Measurements from ENCODE around the gene PAN3.

GRCh38 chr13:28320884-28321574 lies 182.7 kb downstream of the PAN3 start:
- TF ChIP-seq, protein P1, sequence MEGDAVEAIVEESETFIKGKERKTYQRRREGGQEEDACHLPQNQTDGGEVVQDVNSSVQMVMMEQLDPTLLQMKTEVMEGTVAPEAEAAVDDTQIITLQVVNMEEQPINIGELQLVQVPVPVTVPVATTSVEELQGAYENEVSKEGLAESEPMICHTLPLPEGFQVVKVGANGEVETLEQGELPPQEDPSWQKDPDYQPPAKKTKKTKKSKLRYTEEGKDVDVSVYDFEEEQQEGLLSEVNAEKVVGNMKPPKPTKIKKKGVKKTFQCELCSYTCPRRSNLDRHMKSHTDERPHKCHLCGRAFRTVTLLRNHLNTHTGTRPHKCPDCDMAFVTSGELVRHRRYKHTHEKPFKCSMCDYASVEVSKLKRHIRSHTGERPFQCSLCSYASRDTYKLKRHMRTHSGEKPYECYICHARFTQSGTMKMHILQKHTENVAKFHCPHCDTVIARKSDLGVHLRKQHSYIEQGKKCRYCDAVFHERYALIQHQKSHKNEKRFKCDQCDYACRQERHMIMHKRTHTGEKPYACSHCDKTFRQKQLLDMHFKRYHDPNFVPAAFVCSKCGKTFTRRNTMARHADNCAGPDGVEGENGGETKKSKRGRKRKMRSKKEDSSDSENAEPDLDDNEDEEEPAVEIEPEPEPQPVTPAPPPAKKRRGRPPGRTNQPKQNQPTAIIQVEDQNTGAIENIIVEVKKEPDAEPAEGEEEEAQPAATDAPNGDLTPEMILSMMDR (IDR thresholded peaks at IDR 0.05): no peak
- TF ChIP-seq POLR2A (IDR thresholded peaks at IDR 0.05): no peak
- TF ChIP-seq POLR2AphosphoS5 (IDR thresholded peaks at IDR 0.05; ENCODE audit: insufficient read depth in 1 of 2, low read depth in 1 of 2): no peak
